Measurements from ENCODE around the gene INO80C. TPM values are rescaled to one million over a fixed set of nuclear protein-coding genes. Genes with fewer than 3 reads are reported as not detected.

Gene INO80C
- total RNA-seq, 2 experiments from 2014 or later = 5.9 to 10.3 TPM

DNA sequence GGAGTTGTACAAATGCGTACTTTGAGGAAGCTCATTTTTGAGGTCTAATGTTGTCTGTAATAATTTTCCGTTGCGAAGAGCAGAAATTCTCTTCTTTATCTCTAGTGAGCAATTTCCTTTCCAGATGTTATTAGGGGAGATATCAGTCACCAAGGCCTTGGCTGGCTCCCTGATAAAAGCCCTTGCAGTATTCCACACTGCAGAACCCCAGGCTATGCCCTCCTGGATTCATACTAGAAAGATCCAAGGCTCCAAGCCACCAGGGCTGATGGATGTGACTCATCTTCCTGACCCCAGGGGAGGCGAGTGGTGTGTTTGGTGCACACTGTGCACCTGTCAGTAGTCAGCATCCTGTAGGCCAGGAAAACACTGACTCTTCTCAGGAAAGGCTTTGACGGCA is 34.7 kb downstream of the INO80C start:
- ChIA-PET POLR2A (no interaction called here), CTCF (ENCODE audit: unreplicated experiment) (no interaction called here)
- Histone ChIP-seq H3K4me1 (ENCODE audit: insufficient read depth, low read length, poor library complexity, severe bottlenecking) (peaks cover 22% of the 10 kb centered on the region), H3K9me2 (ENCODE audit: insufficient read depth, low read length) (no peaks in the 10 kb centered on the region), H3K36me3 (ENCODE audit: insufficient read depth, low read length) (no peaks in the 10 kb centered on the region), H4K20me1 (ENCODE audit: insufficient read depth, low read length) (no peaks in the 10 kb centered on the region), H3K4me3 (ENCODE audit: low read depth, low read length, poor library complexity, severe bottlenecking) (no peak overlapping the region), H3K79me2 (ENCODE audit: insufficient read depth, low read depth, low read length) (no peaks in the 10 kb centered on the region), H3K9me3 (ENCODE audit: low read length) (no peaks in the 10 kb centered on the region), H3K4me2 (ENCODE audit: low read length) (no peak overlapping the region), H2AFZ (ENCODE audit: low read length) (no peak overlapping the region), H3K27ac (ENCODE audit: low read depth, low read length, poor library complexity, severe bottlenecking) (no peak overlapping the region)
- BruUV-seq (replicated peaks) = no TSS peak
- intact Hi-C loops (cut with micrococcal nuclease; ENCODE audit: unreplicated experiment) = no loop called here
- TF ChIP-seq, protein P1, sequence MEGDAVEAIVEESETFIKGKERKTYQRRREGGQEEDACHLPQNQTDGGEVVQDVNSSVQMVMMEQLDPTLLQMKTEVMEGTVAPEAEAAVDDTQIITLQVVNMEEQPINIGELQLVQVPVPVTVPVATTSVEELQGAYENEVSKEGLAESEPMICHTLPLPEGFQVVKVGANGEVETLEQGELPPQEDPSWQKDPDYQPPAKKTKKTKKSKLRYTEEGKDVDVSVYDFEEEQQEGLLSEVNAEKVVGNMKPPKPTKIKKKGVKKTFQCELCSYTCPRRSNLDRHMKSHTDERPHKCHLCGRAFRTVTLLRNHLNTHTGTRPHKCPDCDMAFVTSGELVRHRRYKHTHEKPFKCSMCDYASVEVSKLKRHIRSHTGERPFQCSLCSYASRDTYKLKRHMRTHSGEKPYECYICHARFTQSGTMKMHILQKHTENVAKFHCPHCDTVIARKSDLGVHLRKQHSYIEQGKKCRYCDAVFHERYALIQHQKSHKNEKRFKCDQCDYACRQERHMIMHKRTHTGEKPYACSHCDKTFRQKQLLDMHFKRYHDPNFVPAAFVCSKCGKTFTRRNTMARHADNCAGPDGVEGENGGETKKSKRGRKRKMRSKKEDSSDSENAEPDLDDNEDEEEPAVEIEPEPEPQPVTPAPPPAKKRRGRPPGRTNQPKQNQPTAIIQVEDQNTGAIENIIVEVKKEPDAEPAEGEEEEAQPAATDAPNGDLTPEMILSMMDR (conservative IDR thresholded peaks at IDR 0.05; ENCODE audit: low read length) = no peak
- no peak for TF ChIP-seq EZH2phosphoT487 (IDR thresholded peaks at IDR 0.05; ENCODE audit: borderline replicate concordance, low read depth, low read length)
- no peak for DNase-seq (ENCODE audit: low spot score)

DNA sequence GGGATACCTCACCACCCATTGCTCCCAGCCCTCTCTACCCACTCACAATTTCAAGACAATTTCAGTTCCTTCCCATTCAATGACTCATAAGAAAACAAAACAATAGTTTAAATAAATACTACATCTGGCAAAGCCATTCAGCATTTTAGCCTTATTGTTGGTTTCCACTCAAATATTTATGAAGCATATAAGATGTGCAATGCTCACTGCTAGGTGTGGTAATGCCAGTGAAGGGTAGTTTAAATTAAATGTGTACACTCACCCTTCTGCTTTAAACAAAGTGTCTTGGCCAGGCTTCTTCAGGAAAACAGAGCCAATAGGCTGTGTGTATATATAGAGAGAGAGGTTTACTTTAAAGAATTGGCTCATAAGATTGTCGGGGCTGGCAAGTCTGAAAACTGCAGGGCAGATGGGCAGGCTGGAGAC is 37.0 kb downstream of the INO80C start:
- H4K20me1 ChIP-seq (ENCODE audit: insufficient read depth, low read length) = no peaks in the 10 kb centered on the region
- no peak overlapping the region for H3K4me2 ChIP-seq (ENCODE audit: low read length)

DNA sequence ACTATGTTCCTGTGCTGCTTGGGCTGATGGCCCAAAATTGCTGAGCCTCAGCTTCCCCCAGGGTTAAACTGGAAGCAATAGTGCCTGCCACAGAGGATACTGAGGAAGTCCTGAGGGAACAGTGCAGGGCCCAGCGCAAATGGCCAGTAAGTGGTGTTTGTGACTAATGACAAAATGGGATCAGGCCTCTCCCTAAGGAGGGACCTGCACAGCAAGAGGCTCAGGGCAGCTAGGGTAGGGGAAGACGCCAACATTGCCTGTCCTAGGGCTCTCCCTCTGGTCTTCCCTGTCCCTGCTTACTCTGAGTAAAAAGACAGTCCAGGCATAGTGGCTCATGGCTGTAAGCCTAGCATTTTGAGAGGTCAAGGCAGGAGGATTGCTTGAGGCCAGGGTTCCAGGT is 37.8 kb downstream of the INO80C start:
- TF ChIP-seq EZH2phosphoT487 (IDR thresholded peaks at IDR 0.05; ENCODE audit: borderline replicate concordance, low read depth, low read length) = no peak
- TF ChIP-seq, protein P1 (conservative IDR thresholded peaks at IDR 0.05; ENCODE audit: low read length) = no peak
- H3K4me3 ChIP-seq (ENCODE audit: low read depth, low read length, poor library complexity, severe bottlenecking) = no peak overlapping the region
- no peaks in the 10 kb centered on the region for H3K9me3 ChIP-seq (ENCODE audit: low read length)
- H3K4me1 ChIP-seq (ENCODE audit: insufficient read depth, low read length, poor library complexity, severe bottlenecking) = no peaks in the 10 kb centered on the region
- DNase-seq (ENCODE audit: low spot score) = no peak
- H3K9me2 ChIP-seq (ENCODE audit: insufficient read depth, low read length) = no peaks in the 10 kb centered on the region
- no peak overlapping the region for H3K4me2 ChIP-seq (ENCODE audit: low read length)
- CTCF ChIA-PET (ENCODE audit: unreplicated experiment) = no interaction called here
- POLR2A ChIA-PET = no interaction called here
- H3K36me3 ChIP-seq (ENCODE audit: insufficient read depth, low read length) = no peaks in the 10 kb centered on the region
- no peak overlapping the region for H2AFZ ChIP-seq (ENCODE audit: low read length)
- BruUV-seq (replicated peaks) = no TSS peak
- no peaks in the 10 kb centered on the region for H4K20me1 ChIP-seq (ENCODE audit: insufficient read depth, low read length)
- intact Hi-C loops (cut with micrococcal nuclease; ENCODE audit: unreplicated experiment) = no loop called here
- H3K79me2 ChIP-seq (ENCODE audit: insufficient read depth, low read depth, low read length) = no peaks in the 10 kb centered on the region
- H3K27ac ChIP-seq (ENCODE audit: low read depth, low read length, poor library complexity, severe bottlenecking) = no peak overlapping the region

More for the DNA sequence above, 37.0 kb downstream of the INO80C start:
- no peak overlapping the region for H2AFZ ChIP-seq (ENCODE audit: low read length)
- no peaks in the 10 kb centered on the region for H3K79me2 ChIP-seq (ENCODE audit: insufficient read depth, low read depth, low read length)
- no TSS peak for BruUV-seq (replicated peaks)
- no peak for DNase-seq (ENCODE audit: low spot score)
- no peaks in the 10 kb centered on the region for H3K9me2 ChIP-seq (ENCODE audit: insufficient read depth, low read length)
- TF ChIP-seq, protein P1 (conservative IDR thresholded peaks at IDR 0.05; ENCODE audit: low read length) = no peak
- no peak for TF ChIP-seq EZH2phosphoT487 (IDR thresholded peaks at IDR 0.05; ENCODE audit: borderline replicate concordance, low read depth, low read length)
- no peak overlapping the region for H3K4me3 ChIP-seq (ENCODE audit: low read depth, low read length, poor library complexity, severe bottlenecking)
- H3K4me1 ChIP-seq (ENCODE audit: insufficient read depth, low read length, poor library complexity, severe bottlenecking) = no peaks in the 10 kb centered on the region
- intact Hi-C loops (cut with micrococcal nuclease; ENCODE audit: unreplicated experiment) = no loop called here
- no peaks in the 10 kb centered on the region for H3K9me3 ChIP-seq (ENCODE audit: low read length)
- no peaks in the 10 kb centered on the region for H3K36me3 ChIP-seq (ENCODE audit: insufficient read depth, low read length)
- POLR2A ChIA-PET = no interaction called here
- CTCF ChIA-PET (ENCODE audit: unreplicated experiment) = no interaction called here
- no peak overlapping the region for H3K27ac ChIP-seq (ENCODE audit: low read depth, low read length, poor library complexity, severe bottlenecking)

All from OCI-LY7 (cell line).